ENCODE measurements around the gene TRPM1.

The TRPM1 gene

GRCh38 chr15:31086344-31086743, 15.2 kb downstream of the TRPM1 start:
- DNase-seq (ENCODE audit: extremely low spot score, insufficient read length, low read depth): no peak

GRCh38 chr15:31085359-31085758, 16.2 kb downstream of the TRPM1 start:
- no peak for DNase-seq (ENCODE audit: extremely low spot score, insufficient read length, low read depth)
- peak; percentile 9 for FAIRE-seq

More at GRCh38 chr15:31086344-31086743, 15.2 kb downstream of the TRPM1 start:
- FAIRE-seq: no peak

GRCh38 chr15:31084176-31084575, 17.3 kb downstream of the TRPM1 start:
- DNase-seq (ENCODE audit: extremely low spot score, insufficient read length, low read depth): no peak
- FAIRE-seq: no peak

- FAIRE-seq (no peak), DNase-seq (ENCODE audit: extremely low spot score, insufficient read length, low read depth) (no peak)
Measured at GRCh38 chr15:31083370-31083780, 18.1 kb downstream of the TRPM1 start.

GRCh38 chr15:31082771-31083369, 18.7 kb downstream of the TRPM1 start:
- no peak for DNase-seq (ENCODE audit: extremely low spot score, insufficient read length, low read depth)
- no peak for FAIRE-seq

- DNase-seq (ENCODE audit: extremely low spot score, insufficient read length, low read depth) (no peak), FAIRE-seq (no peak)
Measured at GRCh38 chr15:31081588-31082250, 19.8 kb downstream of the TRPM1 start.

GRCh38 chr15:31081056-31081455, 20.5 kb downstream of the TRPM1 start:
- FAIRE-seq (no peak), DNase-seq (ENCODE audit: extremely low spot score, insufficient read length, low read depth) (no peak)

GRCh38 chr15:31080591-31081014, 20.9 kb downstream of the TRPM1 start:
- FAIRE-seq: no peak

GRCh38 chr15:31079519-31079918, 22.0 kb downstream of the TRPM1 start:
- no peak for FAIRE-seq
- no peak for DNase-seq (ENCODE audit: extremely low spot score, insufficient read length, low read depth)

More at GRCh38 chr15:31080591-31081014, 20.9 kb downstream of the TRPM1 start:
- DNase-seq (ENCODE audit: extremely low spot score, insufficient read length, low read depth): peak; percentile 30

GRCh38 chr15:31078471-31078870, 23.1 kb downstream of the TRPM1 start:
- FAIRE-seq (no peak), DNase-seq (ENCODE audit: extremely low spot score, insufficient read length, low read depth) (no peak)

- DNase-seq (ENCODE audit: extremely low spot score, insufficient read length, low read depth): no peak
- no peak for FAIRE-seq
Measured at GRCh38 chr15:31077941-31078340, 23.6 kb downstream of the TRPM1 start.

GRCh38 chr15:31077181-31077580, 24.3 kb downstream of the TRPM1 start:
- FAIRE-seq (no peak), DNase-seq (ENCODE audit: extremely low spot score, insufficient read length, low read depth) (no peak)

- FAIRE-seq: no peak
- DNase-seq (ENCODE audit: extremely low spot score, insufficient read length, low read depth): no peak
Measured at GRCh38 chr15:31074321-31074720, 27.2 kb downstream of the TRPM1 start.

- FAIRE-seq (no peak), DNase-seq (ENCODE audit: extremely low spot score, insufficient read length, low read depth) (no peak)
Measured at GRCh38 chr15:31070867-31071266, 30.7 kb downstream of the TRPM1 start.

- DNase-seq (ENCODE audit: extremely low spot score, insufficient read length, low read depth): no peak
- no peak for FAIRE-seq
Measured at GRCh38 chr15:31069360-31070000, 32.0 kb downstream of the TRPM1 start.

- FAIRE-seq: peak; percentile 9
- no peak for DNase-seq (ENCODE audit: extremely low spot score, insufficient read length, low read depth)
Measured at GRCh38 chr15:31067890-31068603, 33.5 kb downstream of the TRPM1 start.

GRCh38 chr15:31065824-31066223, 35.7 kb downstream of the TRPM1 start:
- DNase-seq (ENCODE audit: extremely low spot score, insufficient read length, low read depth) (no peak), FAIRE-seq (no peak)

- no peak for DNase-seq (ENCODE audit: extremely low spot score, insufficient read length, low read depth)
- no peak for FAIRE-seq
Measured at GRCh38 chr15:31062911-31063310, 38.6 kb downstream of the TRPM1 start.

- FAIRE-seq: no peak
- no peak for DNase-seq (ENCODE audit: extremely low spot score, insufficient read length, low read depth)
Measured at GRCh38 chr15:31062310-31062847, 39.1 kb downstream of the TRPM1 start.

- DNase-seq (ENCODE audit: extremely low spot score, insufficient read length, low read depth) (no peak), FAIRE-seq (no peak)
Measured at GRCh38 chr15:31060429-31061140, 40.9 kb downstream of the TRPM1 start.
